ENCODE measurements around the gene RANBP10. TPM values are rescaled to one million over a fixed set of nuclear protein-coding genes. Genes with fewer than 3 reads are reported as not detected.

Gene RANBP10
- total and polyA plus RNA-seq, 2 of the 13 experiments (the other 11 are each of a cell fraction or from before 2014, with no cell fraction given): 9.2 to 22.7 TPM

DNA sequence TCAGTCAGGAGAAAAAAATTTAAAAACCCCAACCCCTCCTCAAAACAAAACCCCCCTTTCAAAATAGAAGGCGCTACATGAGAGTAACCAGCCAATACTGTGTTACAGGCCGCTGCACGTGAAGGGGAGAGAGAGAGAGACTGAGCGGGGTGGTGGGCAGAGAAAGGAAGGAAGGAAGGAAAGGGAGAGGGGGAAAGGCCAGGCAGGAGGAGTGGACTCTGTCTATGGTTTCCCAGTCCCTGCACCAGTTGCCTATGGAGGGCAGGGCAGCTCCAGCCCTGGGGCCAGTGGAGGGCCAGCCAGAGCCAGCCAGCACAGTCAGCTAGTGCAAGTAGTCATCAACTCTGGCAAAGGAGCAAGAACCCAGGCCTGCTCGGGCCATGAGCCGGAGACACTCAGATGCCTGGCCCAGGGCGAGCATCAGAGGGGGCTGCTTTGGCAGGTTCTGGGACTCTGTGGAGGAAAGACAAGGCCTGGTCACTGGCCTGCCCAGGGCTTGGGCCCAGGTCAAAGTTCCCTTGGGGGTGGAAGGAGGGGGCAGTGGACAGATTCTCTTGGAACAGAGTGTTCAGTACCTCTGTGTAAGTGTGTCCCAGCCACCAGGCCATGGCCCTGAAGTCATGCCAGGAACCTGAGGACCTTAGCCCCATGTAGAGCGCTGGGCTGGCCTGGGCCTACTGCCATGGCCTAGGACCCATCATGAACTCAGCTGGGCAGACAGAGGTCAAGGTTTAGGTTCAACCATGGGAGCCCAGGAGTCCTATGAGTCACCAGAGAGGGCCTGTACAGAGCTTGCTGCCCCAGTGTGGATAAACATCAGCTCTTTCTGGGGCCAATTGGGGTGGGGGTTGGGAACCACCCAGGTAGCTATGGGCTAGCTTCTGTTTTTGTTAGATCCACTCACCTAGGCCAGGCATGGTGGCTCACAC lies 80.0 kb downstream of the RANBP10 start (continued):
- TF ChIP-seq CEBPB (IDR thresholded peaks at IDR 0.05; ENCODE audit: borderline replicate concordance, low read depth, low read length): no peak
- TF ChIP-seq ZNF253 (CRISPR knock-in tag; IDR thresholded peaks at IDR 0.05; ENCODE audit: borderline replicate concordance): no peak
- TF ChIP-seq ZNF33B (CRISPR knock-in tag; IDR thresholded peaks at IDR 0.05): no peak
- peak; percentile 90 to 98 for TF ChIP-seq NR2F1 (CRISPR knock-in tag; IDR thresholded peaks at IDR 0.05)
- TF ChIP-seq ZNF230 (CRISPR knock-in tag; IDR thresholded peaks at IDR 0.05): no peak
- TF ChIP-seq, protein P1, sequence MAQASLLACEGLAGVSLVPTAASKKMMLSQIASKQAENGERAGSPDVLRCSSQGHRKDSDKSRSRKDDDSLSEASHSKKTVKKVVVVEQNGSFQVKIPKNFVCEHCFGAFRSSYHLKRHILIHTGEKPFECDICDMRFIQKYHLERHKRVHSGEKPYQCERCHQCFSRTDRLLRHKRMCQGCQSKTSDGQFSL (CRISPR knock-in tag; IDR thresholded peaks at IDR 0.05): no peak
- no peak for TF ChIP-seq SP1 (IDR thresholded peaks at IDR 0.05)
- no peak for TF ChIP-seq SP1 (CRISPR knock-in tag; IDR thresholded peaks at IDR 0.05)
- TF ChIP-seq, protein P2, sequence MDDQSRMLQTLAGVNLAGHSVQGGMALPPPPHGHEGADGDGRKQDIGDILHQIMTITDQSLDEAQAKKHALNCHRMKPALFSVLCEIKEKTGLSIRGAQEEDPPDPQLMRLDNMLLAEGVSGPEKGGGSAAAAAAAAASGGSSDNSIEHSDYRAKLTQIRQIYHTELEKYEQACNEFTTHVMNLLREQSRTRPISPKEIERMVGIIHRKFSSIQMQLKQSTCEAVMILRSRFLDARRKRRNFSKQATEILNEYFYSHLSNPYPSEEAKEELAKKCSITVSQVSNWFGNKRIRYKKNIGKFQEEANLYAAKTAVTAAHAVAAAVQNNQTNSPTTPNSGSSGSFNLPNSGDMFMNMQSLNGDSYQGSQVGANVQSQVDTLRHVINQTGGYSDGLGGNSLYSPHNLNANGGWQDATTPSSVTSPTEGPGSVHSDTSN (CRISPR knock-in tag; IDR thresholded peaks at IDR 0.05; ENCODE audit: borderline replicate concordance): no peak
- no peak for TF ChIP-seq KLF12 (CRISPR knock-in tag; IDR thresholded peaks at IDR 0.05; ENCODE audit: borderline replicate concordance)
- no peak for TF ChIP-seq THYN1 (CRISPR knock-in tag; IDR thresholded peaks at IDR 0.05; ENCODE audit: borderline replicate concordance, low read depth)
- TF ChIP-seq FIP1L1 (IDR thresholded peaks at IDR 0.05; ENCODE audit: borderline replicate concordance, insufficient read depth, low read depth, low read length): no peak
- TF ChIP-seq, protein P3, sequence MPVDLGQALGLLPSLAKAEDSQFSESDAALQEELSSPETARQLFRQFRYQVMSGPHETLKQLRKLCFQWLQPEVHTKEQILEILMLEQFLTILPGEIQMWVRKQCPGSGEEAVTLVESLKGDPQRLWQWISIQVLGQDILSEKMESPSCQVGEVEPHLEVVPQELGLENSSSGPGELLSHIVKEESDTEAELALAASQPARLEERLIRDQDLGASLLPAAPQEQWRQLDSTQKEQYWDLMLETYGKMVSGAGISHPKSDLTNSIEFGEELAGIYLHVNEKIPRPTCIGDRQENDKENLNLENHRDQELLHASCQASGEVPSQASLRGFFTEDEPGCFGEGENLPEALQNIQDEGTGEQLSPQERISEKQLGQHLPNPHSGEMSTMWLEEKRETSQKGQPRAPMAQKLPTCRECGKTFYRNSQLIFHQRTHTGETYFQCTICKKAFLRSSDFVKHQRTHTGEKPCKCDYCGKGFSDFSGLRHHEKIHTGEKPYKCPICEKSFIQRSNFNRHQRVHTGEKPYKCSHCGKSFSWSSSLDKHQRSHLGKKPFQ (CRISPR knock-in tag; IDR thresholded peaks at IDR 0.05; ENCODE audit: insufficient replicate concordance): no peak
- TF ChIP-seq STAG1 (CRISPR knock-in tag; IDR thresholded peaks at IDR 0.05): no peak
- TF ChIP-seq HNRNPLL (IDR thresholded peaks at IDR 0.05; ENCODE audit: low read depth, low read length, poor library complexity, severe bottlenecking): peak; percentile 38
- TF ChIP-seq GABPA (IDR thresholded peaks at IDR 0.05; ENCODE audit: low read depth, low read length): no peak
- TF ChIP-seq GABPA (CRISPR knock-in tag; IDR thresholded peaks at IDR 0.05; ENCODE audit: low read depth): peak; percentile 31; the same call in 1 of the 2 replicates
- TF ChIP-seq, protein P4, sequence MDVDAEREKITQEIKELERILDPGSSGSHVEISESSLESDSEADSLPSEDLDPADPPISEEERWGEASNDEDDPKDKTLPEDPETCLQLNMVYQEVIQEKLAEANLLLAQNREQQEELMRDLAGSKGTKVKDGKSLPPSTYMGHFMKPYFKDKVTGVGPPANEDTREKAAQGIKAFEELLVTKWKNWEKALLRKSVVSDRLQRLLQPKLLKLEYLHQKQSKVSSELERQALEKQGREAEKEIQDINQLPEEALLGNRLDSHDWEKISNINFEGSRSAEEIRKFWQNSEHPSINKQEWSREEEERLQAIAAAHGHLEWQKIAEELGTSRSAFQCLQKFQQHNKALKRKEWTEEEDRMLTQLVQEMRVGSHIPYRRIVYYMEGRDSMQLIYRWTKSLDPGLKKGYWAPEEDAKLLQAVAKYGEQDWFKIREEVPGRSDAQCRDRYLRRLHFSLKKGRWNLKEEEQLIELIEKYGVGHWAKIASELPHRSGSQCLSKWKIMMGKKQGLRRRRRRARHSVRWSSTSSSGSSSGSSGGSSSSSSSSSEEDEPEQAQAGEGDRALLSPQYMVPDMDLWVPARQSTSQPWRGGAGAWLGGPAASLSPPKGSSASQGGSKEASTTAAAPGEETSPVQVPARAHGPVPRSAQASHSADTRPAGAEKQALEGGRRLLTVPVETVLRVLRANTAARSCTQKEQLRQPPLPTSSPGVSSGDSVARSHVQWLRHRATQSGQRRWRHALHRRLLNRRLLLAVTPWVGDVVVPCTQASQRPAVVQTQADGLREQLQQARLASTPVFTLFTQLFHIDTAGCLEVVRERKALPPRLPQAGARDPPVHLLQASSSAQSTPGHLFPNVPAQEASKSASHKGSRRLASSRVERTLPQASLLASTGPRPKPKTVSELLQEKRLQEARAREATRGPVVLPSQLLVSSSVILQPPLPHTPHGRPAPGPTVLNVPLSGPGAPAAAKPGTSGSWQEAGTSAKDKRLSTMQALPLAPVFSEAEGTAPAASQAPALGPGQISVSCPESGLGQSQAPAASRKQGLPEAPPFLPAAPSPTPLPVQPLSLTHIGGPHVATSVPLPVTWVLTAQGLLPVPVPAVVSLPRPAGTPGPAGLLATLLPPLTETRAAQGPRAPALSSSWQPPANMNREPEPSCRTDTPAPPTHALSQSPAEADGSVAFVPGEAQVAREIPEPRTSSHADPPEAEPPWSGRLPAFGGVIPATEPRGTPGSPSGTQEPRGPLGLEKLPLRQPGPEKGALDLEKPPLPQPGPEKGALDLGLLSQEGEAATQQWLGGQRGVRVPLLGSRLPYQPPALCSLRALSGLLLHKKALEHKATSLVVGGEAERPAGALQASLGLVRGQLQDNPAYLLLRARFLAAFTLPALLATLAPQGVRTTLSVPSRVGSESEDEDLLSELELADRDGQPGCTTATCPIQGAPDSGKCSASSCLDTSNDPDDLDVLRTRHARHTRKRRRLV (CRISPR knock-in tag; IDR thresholded peaks at IDR 0.05): 0 out of 2 replicates have a peak, but pooled peaks have one; percentile 33
- TF ChIP-seq, protein P5, sequence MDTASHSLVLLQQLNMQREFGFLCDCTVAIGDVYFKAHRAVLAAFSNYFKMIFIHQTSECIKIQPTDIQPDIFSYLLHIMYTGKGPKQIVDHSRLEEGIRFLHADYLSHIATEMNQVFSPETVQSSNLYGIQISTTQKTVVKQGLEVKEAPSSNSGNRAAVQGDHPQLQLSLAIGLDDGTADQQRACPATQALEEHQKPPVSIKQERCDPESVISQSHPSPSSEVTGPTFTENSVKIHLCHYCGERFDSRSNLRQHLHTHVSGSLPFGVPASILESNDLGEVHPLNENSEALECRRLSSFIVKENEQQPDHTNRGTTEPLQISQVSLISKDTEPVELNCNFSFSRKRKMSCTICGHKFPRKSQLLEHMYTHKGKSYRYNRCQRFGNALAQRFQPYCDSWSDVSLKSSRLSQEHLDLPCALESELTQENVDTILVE (CRISPR knock-in tag; IDR thresholded peaks at IDR 0.05): no peak

Data from HepG2 (cell line).